GM19467 (cell line): Measurements from ENCODE around the gene RNF181.
"Not testable (repeated sequence)": the region's sequence is repeated elsewhere in the genome, so short reads cannot be mapped to it uniquely, and the experiment has no call there.

Source experiments
- ATAC-seq: cut with Tn5 transposase; IDR thresholded peaks from one replicate; pipeline ENCODE4 v1.9.1; 2021; ENCODE audit warnings: mild to moderate bottlenecking, moderate library complexity; ENCODE audit not compliant: unreplicated experiment

Gene RNF181

DNA sequence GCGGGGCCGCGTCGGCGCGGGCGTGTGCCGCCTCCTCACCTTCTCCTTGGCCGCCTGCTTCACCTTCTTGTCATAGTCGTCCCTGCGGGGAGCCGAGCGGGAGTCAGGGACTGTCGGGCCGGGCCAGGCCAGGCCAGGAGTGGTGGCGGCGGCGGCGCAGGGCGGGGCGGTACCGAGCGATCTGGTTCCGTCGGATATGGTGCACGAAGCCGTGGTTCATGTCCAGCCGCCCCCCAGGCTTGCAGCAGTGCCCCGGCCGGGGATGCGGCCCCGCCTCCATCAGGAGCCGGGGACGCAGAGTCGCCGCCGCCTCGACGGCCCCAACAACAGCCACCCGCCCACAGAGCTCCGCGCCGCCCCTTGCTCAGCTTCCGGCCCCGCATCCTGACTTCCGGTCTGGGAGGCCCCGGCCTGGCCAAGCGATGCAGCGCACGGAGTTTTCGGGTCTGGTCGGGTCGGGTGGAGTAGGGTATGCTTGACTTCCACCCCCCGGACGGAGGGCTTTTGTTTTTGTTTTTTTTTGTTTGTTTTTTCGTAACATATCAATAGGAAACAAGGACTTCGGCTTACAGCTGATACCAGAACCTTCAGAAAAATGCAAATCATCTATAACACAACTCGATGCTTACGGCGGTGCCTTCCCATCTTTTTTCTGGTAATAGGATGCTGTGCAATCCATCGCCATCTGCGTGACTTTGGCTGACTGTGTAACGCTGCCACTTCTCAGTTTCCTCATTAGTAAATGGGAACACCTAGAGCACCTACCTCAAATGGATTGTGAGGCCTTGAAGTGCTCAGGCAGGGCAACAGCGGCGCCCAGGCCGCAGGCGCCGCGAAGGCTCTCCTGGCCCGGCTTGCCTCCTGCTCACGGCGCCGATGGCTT, 16.4 kb downstream of the RNF181 start, which contains the start of gene C2orf68:
Gene C2orf68 (minus strand): TSS at position 362 of the 883 bp plus-strand sequence. CDS start 82 bp downstream, at position 280.
- peak; percentile 61 for ATAC-seq

DNA sequence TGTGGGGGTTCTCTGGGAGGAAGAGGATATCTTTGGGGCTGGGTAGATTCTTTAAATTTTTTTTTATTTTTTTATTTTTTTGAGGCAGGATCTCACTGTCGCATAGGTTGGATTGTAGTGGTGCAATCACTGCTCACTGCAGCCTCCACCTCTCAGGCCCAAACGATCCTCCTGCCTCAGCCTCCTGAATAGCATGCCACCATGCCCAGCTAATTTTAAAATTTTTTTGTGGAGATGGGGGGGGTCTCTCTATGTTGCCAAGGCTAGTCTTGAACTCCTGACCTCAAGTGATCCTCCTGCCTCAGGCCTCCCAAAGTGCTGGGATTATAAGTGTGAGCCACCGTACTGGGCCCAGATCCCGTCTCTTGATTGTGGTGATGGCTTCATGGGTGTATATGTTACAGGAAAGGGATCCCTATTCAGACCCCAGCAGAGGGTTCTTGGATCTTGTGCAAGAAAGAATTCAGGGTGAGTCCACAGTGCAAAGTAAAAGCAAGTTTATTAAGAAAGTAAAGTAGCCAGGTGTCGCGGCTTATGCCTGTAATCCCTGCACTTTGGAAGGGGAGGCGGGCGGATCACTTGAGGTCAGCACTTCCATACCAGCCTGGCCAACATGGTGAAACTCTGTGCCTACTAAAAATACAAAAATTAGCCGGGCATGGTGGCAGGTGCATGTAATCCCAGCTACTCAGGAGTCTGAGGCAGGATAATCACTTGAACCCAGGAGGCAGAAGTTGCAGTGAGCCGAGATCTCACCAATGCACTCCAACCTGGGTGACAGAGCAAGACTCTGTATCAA, 18.4 kb downstream of the RNF181 start:
- no peak for ATAC-seq

DNA sequence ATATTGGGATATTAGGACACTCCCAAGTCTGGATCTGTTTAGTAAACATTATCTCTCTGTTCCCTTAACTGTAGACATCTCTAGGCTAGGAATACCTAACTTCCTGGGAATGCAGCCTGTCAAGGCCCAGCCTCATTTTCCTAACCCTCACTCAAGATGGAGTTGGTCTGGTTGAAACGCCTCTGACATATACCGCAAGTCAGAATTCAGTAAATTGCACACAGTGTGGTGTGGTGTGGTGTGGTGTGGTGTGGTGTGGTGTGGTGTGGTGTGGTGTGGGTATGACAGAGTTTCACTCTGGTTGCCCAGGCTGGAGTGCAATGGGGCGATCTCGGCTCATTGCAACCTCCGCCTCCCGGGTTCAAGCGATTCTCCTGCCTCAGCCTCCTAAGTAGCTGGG, 19.2 kb downstream of the RNF181 start:
- not testable (repeated sequence) for ATAC-seq

DNA sequence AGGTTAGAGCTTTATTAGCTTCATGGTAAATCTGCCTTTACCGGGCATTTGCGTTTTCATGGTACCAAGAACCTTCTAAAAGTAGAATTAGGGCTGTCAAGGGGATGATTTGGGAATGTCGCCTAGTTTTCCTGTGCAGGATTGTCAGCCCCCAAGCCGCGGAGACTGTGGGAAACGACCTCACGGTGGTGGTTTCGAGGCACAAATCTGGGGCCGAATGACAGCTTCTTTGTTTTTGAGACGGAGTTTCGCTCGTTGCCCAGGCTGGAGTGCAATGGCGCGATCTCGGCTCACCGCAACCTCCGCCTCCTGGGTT, 19.8 kb downstream of the RNF181 start:
- no peak for ATAC-seq

DNA sequence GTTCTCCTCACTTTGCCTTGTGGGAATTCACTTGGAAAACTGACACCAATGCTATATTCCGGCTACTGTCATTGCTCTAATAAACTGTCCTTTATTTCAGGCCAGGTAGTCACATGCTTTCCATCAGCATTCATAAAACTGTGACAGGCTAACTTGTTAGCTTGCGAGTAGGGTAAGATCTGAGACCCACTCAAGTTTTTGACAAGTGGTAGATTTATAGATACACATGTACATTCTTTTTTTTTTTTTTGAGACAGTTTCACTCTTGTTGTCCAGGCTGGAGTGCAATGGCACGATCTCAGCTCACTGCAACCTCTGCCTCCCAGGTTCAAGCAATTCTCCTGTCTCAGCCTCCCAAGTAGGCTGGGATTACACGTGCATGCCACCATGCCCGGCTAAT, 22.2 kb downstream of the RNF181 start:
- not testable (repeated sequence) for ATAC-seq

DNA sequence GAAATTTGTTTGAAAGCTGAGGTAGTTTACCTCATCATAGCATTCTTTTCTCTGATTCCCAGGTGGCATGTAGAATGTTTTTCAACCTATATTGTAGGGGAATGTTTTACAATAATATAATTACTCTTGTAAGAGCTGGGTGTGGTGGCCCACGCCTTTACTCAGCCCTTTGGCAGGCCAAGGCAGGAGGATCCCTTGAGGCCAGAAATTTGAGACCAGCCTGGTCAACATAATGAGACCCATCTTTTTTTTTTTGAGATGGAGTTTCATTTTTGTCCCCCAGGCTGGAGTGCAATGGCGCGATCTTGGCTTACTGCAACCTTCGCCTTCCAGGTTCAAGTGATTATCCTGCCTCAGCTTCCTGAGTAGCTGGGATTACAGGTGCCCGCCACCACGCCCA, 24.1 kb downstream of the RNF181 start:
- no peak for ATAC-seq

DNA sequence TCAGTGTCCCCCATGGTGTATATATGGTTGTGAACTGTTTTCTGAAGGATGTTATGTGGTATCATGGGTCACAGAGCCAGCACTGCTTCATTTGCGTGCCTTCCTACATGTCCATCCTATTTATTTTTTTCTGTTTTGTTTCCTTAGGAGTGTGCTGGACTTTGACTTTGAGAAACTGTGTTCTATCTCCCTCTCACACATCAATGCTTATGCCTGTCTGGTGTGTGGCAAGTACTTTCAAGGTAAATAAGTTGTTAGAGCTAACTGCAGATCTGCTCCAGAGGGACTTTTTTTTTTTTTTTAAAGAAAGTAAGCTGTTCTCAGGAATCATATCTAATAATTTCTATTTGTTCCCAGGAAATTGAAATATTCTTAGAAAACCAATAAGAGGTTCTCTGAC, 25.8 kb downstream of the RNF181 start:
- no peak for ATAC-seq

DNA sequence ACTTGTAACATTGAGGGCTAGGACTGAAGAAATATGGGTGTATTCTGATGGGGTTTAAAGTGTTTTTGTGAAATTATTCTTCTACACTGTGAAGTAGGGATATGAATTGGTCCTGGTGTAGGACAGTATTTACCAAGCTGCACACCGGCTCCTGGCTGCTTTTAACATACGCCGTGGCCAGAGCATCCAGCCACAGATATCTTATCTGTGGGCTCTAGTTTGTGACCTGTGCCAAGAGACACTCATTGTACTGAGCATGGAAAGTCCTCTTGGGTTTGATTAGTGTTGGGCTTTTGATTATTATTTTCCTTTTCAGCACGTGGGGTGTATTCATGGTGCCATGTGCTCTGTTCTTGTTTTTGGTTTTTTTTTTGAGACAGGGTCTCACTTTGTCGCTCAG, 28.4 kb downstream of the RNF181 start:
- no peak for ATAC-seq

DNA sequence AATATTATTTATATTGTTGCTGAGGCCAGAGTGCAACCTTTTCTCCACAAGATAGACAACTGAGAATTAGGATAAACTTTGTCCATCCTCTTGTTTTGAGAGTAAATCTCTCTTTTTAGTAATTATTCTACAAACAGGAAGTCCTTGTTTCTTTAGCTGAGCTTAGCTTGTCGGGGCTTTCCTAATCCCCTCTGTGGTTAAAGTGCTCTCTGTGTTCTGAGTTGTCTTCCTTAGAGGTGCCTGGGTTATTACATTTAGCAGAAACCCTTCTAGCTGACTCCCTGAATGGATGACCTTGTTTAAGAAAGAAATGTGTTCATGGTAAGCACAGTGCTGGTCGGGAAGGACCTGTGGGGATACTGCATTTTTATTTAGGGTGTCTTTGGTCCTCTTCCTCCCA, 33.1 kb downstream of the RNF181 start:
- no peak for ATAC-seq

DNA sequence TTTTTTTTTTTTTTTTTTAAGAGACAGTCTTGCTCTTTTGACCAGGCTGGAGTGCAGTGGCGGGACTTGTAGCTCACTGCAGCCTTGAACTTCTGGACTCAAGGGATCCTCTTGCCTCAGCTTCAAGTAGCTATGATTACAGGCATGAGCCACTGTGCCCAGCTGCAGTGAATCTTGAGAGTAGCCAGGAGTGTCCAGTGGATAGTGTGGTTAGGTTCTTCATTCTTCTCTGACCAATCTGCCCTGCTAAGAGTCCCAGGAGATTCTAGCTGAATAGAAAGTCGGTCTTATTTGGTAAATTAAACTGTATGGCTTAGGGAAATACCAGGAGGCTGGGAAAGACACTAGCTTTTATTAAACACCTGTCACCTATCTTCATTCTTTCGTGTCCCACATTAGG, 35.8 kb downstream of the RNF181 start:
- no peak for ATAC-seq

DNA sequence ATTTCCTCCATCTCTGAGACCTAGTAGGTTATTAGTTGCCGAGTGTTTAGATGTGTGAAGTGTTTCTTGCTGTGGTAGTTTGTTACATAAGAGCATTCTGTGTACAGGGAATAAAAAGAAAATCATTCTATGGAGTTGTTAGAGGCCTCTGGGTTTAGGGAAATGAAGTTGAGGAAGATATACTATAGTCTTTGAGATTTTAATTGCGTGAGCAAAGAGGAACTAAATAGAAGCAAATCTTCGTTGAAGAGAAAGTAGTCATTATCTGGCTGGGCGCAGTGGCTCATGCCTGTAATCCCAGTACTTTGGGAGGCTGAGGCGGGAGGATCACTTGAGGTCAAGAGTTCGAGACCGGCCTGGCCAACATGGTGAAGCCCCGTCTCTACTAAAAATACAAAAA, 39.5 kb downstream of the RNF181 start:
- no peak for ATAC-seq

DNA sequence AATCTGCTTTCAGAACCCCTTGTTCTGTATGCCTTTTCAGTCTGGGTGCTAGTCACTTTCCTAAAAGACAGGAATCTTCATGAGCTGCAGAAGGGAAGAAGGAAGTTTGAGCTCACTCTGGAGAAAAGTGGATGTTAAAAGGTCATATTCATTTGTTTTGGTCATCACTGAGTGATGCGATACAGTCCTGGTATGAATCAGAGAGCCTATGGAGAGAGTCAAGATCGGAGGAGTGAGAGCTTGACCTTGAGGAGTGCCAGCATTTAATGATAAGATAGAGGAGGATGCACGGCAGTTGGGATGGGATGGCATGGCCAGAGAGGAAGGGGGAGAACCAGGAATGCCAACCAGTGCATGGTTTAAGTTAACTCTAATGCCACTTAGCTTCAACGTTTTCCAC, 40.1 kb downstream of the RNF181 start:
- no peak for ATAC-seq

DNA sequence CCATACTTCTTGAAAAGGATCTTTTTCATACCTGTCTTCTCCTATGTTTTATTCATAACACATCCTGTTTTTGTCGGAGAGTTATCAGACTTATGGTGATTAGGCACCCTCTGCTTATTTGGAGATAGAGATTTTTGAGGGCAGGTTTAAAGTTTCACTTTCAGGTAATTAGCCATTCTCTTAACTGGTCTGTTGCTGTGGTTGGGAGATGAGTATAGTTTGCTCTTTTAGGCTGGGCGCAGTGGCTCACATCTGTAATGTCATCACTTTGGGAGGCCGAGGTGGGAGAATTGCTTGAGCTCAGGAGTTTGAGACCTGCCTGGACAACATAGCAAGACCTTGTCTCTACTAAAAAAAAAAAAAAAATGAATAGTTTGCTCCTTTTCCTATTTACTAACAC, 47.2 kb downstream of the RNF181 start:
- no peak for ATAC-seq

DNA sequence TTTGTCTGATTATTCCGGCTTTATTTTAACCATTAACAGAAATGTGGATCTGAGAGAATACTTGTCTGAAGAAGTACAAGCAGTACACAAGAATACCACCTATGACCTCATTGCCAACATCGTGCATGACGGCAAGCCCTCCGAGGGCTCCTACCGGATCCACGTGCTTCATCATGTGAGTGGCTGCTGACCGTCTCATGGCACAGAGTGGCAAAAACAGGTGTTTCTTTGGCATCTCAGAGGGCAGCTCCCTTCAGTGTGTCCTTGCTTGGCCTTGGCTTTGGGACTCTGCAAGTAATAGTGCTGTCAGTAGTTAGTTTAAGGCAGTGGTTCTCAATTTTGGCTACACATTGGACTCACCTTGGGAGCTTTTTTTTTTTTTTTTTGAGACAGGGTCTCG, 49.4 kb downstream of the RNF181 start:
- ATAC-seq, result no peak

DNA sequence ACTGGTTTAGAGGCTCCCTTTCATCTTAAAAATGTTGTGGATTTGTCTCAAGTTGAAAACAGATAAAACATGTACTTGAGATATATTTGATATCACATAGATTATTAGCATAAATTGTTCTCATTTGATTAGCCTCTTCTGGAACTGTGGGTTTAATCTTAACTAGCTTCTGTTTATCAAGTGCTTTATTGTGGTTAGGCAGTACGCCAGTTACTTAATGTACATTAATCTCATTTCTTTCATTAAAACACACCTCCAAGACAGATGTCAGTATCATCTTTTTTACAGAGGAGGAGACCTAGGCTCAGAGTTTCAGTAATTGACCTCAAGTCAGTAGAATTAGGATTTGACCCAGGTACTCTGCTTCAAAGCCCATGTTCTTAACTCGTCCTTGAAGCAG, 50.6 kb downstream of the RNF181 start:
- no peak for ATAC-seq
